SKM-1 (cell line): Measurements from ENCODE around the gene RANBP3L.
"Not testable (repeated sequence)": the region's sequence is repeated elsewhere in the genome, so short reads cannot be mapped to it uniquely, and the experiment has no call there.

ENCODE experiments used
- DNase-seq: peaks from one replicate; lab custom pipeline; 2025; ENCODE audit not compliant: unreplicated experiment; lab: John Stamatoyannopoulos, UW

The RANBP3L gene

GRCh38 chr5:36285837-36286615, 15.7 kb downstream of the RANBP3L start:
- no peak for DNase-seq

GRCh38 chr5:36283775-36284174, 17.9 kb downstream of the RANBP3L start:
- DNase-seq, result not testable (repeated sequence)

DNA sequence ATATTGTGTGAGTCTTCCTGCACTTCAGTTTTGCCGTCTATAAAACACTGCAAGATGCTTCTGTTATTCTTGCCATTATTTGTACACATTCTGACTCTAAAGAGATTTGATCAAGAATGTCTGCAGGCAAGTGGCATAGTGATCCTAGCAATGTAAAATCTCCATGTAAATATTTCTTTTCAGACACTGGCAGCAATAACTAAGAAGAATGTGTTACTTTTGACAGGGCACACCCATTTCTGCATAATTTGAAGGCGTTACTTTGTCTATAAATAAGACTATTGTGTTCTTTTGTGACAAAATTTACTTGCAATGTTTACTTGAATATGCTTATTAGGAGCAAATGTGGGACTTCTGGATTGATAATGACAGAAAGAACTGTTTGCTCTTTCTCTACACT, 20.1 kb downstream of the RANBP3L start:
- no peak for DNase-seq

- no peak for DNase-seq
These were observed 22.5 kb downstream of the RANBP3L start for GRCh38 chr5:36279054-36279698.

DNA sequence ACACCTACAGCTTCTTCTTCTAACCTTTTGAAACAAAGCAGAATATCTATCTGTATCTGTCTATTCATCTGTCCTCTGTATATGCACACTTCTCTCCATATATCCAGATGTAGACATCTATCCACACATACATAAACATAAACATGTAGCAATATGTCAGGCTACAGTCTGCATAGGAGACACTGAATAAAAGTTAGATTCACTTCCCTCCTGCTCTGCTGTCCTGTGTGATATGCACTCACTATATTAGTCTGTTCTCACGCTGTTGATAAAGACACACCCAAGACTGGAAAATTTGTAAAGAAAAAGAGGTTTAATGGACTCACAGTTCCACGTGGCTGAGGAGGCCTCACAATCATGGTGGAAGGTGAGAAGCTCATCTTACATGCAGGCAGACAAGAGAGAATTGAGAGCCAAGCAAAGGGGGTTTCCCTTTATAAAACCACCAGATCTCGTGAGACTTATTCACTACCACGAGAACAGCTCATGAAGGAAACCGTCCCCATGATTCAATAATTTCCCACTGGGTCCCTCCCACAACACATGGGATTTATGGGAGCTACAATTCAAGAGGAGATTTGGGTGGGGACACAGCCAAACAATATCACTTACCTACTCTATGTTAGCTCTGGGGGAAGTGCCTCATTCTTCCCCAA, 24.1 kb downstream of the RANBP3L start:
- no peak for DNase-seq

DNA sequence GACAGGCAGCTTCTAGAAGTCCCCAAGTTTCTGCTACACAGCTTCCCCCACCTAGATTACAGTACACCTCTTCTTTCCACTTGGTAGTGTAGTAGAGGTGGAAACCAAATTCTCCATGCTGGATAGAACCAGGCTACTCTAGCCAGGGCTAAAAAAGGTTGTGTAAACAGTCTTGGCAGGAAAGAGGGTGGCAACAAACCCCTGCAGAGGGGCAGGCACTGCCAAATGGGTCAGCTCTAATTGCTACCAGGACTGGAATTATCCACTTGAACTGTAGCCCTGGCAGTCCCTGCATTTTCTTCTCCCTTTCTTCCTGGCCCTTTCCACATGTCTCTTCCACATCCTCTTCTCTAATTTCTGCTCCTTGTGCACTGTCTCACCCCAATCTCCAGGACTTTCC, 24.8 kb downstream of the RANBP3L start:
- DNase-seq, result no peak

GRCh38 chr5:36273809-36274526, 27.7 kb downstream of the RANBP3L start:
- DNase-seq, result peak; percentile 80

DNA sequence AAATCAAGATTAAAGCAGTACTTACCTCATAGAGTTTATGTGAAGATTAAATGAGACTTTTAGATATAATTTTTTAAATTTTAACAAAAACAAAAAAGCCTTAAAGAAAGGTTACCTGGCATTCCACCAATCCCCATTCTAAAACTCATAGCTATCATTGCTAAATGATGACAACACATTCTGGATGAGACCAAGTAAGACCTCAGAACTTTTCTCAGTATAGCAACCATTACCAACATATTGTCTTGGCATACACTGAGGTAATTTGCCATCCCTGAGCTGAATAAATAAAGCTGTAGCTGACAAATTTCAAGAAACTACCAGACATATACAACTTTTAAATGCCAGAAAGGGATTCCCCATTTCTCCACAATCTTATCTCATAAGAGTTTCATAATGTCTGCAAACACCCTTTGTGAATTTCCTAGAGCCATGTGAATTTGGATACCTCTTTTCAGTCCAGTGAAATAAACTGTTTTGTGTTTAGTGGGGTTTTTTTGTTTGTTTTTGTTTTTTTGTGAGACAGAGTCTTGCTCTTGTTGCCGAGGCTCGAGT, 29.5 kb downstream of the RANBP3L start:
- DNase-seq, result no peak

- DNase-seq, result no peak
These were observed 30.7 kb downstream of the RANBP3L start for GRCh38 chr5:36270876-36271575.

- DNase-seq, result no peak
These were observed 31.5 kb downstream of the RANBP3L start for GRCh38 chr5:36270175-36270574.

- DNase-seq, result no peak
These were observed 32.2 kb downstream of the RANBP3L start for GRCh38 chr5:36269478-36269877.

DNA sequence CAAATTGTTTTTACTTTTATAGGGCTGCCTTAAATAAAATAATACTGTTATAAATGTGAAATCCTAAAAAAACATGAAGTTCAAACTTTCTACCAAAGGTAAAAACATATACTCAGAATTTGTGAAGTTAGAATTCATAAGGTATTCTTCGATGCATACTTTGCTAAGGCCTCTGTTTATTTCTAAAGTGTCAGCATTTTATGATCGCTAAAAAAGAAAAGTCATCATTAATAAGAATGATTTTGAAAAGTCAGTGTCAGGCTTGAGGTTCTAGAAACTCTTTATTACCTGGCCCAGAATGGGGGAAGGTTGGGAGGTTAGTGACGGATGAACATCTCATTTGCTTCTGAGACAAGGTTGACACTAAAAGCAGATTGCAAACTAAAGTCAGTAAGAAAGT, 33.8 kb downstream of the RANBP3L start:
- no peak for DNase-seq

- no peak for DNase-seq
These were observed 37.4 kb downstream of the RANBP3L start for GRCh38 chr5:36264202-36264760.

GRCh38 chr5:36261186-36261585, 40.5 kb downstream of the RANBP3L start:
- no peak for DNase-seq

- DNase-seq, result no peak
These were observed 48.1 kb downstream of the RANBP3L start for GRCh38 chr5:36253575-36253974.

DNA sequence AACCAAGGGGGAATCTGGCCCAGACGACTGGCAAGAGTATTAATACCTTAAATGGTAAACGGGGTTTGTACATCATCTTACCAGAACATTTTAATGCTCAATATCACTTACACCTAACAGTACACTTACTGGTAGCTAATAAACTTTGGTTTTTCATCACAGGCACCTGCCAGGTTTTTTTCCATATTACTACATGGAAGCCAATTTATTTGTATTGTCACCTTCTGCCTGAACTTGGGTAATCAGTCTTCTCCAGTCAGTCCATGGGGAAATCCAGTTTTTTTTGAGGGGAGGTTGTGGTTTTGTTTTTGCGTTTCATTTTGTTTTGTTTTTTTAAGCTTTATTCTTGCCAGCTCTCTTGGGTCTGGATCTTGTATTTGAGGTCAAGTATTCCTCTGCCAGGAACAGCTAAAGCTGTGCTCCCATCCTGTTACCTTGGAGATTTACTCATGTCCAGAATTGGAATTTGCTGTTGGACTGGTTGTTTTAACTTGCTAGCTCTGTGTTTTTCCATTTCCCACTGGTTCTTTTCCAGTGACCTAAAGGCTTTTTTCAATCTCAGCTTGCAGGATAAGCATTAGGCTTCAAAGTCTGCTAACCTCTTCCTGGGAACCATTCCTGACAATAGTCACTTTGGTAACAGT, 48.9 kb downstream of the RANBP3L start:
- DNase-seq, result no peak

DNA sequence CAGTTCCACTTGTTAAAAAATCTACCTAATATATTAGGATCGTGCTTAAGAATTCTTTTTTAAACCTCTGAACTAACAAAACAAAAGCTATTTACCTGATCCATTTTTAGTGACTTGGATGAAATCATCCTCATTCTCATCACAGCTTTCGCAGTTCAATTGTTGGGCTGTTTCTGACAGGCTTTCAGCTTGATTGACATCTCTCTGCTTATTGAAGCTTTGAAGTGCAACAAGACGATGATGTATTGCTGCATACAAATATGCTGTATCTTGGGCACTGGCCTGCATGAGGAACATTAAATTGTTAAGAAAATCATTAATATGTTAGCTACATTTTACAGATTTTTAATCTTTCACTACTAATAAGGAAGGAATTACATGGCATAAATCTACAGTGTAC, 50.5 kb downstream of the RANBP3L start:
- DNase-seq, result no peak

- DNase-seq, result no peak
These were observed 51.3 kb downstream of the RANBP3L start for GRCh38 chr5:36250427-36250826.

DNA sequence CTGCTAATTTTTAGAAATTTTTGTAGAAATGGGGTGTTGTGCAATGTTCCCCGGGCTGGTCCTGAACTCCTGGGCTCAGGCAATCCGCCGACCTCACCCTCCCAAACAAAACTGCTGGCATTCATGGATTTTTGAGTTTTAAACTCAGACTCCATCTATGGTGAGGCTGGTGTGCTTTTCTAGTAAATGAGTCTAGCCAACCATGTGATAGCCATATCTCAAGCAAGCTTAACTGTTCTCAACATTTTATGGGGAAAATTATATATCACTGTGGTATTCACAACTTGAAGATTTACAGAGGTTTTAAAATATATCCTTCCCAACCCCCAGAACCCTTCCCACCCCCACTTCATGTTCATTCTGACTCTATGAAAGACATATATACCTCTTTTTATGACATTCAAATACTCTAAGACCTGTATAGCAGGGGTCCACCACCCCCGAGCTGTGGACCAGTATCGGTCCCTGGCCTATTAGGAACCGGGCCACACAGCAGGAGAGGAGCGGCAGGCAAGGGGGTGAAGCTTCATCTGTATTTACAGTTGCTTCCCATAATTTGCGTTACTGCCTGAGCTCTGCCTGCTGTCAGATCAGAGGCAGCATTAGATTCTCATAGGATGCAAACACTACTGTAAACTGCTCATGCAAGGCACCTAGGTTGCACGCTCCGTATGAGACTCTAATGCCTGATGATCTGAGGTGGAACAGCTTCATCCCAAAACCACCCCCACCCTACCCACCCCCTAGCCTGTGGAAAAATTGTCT, 55.5 kb downstream of the RANBP3L start:
- DNase-seq, result no peak
